ENCODE data around the gene NTM.
A peak's percentile ranks its signal among the peaks of the same experiment; 100 is the strongest.
"Not testable (repeated sequence)": the region's sequence is repeated elsewhere in the genome, so short reads cannot be mapped to it uniquely, and the experiment has no call there.

NTM gene

DNA sequence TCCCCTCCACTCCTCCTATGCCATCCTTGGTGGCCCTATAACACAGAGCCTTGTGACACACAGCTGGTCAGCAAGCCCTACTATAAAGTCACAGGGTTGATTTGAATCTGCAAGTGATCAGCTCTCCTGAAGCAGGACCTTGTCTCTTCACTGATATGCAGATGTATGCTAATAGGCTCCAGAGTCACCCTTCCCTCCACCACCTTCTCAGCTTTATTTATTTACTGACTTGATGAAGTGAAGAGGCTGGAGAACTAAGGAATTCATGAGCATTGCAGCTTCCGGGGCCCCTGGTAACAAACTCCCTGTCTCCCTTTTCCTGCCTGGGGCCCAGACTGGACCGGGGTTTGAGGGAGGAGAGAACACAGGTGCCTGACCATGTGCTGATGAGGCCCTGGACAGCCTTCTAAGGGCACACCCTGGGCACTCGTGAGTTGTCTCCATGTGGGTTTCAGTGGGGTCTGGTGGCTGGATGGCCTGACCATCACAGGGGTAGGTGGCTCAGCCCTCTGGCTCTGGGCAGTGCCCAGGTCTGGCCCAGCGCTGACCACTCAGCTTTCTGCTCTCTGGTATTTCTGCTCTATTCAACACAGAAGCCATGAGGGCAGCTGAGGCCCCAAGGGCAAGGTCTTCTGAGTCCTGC is 307.5 kb downstream of the NTM start:
- no peak for DNase-seq

DNA sequence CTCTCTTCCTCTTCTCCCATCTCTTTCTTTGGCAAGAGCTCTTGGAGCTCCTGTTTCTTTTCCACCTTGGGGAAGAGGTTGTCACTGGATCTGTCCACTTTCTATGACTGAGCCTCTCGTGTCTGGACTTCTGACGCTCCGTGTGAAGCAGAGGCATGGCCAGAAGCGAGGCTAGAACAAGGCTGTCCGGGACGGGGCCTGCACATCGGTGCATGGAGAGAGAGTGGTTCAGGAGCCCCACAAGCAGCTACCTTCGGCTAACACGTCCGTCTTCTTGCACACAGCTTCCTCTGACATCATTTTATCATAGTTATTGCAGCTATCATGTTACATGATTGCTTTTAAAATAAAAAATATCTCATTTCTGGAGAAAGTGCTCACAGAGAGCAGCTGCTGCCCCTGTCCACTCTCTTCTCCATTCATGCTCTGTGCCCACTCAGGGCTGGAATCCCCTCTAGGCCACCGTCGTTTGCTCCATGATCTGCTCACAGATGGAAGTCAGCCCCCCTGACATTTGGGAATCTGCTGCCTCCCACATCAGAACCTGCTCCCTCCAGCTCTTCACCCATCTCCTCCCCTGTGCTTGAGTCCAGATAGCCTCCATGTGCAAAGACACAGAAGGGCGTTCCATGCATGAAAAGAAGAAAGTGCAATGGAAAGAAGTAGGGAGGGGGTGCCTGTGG is 308.4 kb downstream of the NTM start:
- DNase-seq: no peak

DNA sequence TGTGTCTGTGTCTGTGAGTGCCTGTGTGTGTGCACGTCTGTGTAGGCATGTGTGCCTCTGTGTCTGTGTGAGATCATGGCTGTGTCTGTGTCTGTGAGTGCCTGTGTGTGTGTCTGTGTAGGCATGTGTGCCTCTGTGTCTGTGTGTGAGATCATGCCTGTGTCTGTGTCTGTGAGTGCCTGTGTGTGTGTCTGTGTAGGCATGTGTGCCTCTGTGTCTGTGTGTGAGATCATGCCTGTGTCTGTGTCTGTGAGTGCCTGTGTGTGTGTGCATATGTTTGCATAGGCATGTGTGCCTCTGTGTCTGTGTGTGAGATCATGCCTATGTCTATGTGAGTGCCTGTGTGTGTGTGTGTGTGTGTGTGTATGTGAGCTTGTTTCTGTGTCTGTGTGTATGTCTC is 310.0 kb downstream of the NTM start:
- DNase-seq: not testable (repeated sequence)

DNA sequence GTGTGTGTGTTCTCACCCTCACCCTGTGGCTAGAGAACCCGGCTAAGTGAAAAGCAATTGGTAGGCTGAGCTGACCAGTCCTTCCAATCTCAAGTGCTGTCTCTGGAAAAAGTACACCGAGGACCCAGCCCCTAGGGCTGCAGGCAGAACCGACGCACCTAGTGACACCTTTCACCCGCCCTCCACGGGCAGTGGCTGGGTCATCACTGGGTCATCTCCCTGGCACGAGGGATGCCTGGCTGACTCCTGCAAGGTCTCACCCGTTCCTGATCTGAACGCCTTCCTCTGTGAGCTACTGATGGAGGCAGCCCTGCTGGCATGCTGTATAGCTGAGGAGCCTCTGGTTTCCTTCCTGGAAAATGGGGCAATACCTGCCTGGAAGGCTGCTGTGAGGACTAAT is 311.5 kb downstream of the NTM start:
- no peak for DNase-seq

DNA sequence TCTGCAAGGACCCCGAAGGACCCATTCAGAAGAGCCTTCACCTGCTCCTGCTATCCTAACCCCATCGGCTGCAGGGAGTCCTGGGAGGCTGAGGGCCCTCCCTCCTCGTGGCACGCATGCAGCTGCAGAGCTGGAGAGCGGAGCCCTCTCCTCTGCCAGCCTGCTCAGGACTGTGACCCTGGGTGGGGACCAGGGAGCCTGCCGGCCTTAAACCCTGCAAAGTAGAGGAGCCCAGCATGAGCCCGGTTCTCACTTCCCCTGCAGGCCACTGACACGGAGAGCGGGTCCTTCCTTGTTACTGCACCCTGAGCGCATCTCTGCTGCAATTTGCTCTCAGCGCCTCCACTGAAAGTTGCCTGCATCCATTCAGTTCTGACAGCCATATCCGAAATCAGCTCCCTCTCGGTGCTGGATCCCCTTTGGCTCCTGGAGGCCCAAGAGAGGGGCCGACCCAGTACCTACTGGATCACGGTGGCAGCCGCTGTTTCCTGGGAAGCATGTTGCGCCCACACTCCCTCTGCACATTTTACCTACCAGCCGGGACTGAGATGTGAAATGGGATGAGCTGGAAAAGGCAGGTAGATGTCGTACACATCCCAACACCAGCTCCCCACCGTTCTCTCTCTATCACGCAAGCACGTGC is 312.1 kb downstream of the NTM start:
- DNase-seq: no peak

DNA sequence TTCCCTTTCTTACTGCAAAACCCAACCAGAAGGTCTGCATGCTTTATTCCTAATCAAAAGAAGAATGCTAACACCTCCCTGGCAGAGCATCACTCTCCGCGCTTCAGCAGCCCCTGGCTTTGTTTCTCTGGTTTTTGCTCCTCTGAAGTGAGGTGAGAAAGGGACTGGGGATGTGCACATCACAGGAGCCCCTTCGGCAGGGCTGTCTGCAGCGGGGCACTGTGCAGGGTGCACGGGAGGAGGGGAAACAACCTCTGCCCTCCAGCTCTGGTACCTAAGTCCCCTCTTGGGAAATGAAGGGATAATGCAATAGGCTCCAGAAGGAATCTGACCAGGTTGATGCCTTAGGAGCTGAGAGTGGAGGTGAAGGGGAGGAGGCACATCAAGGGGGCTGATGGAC is 312.7 kb downstream of the NTM start:
- DNase-seq: no peak

DNA sequence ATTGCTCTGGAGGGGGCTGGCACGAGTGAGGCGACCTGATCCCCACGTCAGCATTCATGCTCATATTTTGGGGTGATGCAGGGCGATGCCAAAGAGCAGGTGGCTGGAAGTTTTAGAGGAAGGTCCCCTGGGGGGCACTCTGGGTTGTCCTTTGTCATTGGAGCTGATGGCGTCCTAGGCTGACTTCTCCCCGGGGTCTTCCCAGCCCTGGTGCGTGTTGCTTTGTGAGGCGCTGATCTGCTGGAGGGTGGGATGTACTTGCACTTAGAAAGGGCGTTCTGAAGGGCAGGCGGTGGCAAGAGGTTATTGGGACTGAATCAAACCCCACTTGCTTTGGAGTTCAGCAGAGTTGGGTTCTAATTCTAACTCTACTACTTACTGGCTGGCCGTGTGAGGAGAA is 313.3 kb downstream of the NTM start:
- no peak for DNase-seq

DNA sequence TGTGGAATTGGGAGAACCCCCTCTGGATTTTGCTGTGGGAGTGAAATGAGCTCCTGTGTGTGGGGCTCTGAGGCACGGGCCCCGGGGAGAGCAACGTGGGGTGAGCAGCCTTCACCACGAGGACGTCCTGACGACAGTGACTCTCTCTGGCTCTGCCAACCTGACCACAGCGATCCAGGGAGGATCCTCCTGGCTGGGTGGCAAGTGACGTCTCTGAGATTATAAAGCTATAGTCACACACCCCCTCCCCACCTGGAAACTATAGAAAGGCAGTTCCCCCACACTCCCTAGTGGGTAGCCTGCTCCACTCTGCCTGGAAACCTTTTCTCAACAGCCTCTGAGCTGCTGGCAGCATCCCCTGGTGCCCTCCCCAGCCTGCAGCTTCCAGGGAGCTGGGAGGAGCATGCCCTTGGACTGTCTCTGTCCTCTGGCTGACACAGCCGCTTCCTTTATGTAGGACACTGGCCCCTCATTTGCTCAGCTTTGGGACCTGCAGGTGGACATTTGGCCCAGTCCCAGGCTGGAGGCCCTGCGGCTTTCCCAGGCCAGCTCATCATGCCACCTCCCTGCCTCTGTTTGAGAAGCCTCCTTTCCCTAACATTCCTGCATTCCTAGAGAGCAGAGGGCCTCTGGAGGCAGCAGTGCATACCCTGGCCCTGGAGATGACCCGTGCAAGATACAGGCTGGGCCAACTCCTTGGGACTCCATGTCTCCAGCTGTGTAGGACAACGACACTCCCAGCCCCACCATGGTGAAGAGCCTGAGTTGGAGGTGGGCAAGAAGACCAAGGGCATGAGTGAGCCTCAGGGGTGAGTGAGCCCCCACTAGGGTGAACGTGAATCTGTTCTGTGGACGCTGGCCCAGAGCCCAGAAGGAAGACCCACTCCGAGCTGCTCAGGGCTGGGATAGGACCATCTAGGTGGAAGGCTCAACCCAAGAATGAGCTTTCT is 314.0 kb downstream of the NTM start:
- no peak for DNase-seq

DNA sequence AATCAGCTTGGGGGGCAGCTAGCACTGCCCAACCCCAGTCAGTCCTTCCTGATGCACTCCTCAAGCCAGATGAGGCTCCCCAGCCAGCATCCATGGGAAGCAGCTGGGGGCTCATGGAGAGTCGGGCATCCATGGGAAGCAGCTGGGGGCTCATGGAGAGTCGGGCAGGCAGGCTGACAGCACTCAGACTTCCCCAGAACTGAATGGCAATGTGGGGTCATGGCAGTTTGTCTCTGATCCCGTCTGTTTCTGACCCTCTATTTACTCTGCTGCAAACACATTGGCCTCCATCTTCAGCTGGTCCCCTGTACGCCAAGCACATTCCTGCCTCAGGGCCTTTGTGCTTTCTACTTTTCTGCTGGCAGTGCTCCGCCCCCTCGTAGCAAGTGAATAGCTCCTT is 314.8 kb downstream of the NTM start:
- DNase-seq: no peak

DNA sequence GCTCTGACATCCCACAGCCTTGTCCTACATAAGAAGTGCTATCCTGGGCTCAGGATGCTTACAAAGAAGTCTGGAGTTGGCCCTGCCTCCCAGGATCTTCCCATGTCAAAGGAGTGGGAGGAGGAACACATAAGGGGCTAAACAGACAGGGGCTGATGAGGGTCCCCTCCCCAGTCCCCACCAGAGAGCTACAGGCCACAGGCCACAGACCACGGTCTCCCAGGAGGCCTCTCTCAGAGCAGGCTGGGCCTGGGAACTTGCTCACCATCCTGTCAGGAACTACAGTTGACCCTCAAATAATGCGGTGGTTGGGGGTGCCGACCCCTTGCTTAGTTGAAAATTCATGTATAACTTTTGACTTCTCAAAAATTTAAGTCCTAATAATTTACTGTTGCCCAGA is 315.5 kb downstream of the NTM start:
- no peak for DNase-seq

DNA sequence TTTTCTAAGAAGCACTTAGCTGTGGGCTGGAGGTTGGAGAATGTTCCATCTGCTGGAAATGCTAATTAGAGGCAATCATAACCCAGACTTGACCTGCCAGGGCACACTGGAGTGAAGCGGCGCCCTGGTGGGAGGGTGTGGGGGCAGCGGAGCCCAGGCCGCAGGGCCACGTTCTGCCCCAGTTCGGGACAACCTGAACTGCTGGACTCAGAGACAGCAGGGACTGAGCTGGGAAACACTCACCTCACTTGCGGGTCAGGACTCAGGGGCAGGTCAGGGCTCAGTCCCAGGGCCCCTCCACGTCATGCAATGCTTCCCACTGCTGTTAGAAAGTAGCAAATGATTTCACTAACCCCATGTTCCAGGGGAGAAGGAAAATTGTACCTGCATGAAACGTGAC is 316.4 kb downstream of the NTM start:
- DNase-seq: no peak

DNA sequence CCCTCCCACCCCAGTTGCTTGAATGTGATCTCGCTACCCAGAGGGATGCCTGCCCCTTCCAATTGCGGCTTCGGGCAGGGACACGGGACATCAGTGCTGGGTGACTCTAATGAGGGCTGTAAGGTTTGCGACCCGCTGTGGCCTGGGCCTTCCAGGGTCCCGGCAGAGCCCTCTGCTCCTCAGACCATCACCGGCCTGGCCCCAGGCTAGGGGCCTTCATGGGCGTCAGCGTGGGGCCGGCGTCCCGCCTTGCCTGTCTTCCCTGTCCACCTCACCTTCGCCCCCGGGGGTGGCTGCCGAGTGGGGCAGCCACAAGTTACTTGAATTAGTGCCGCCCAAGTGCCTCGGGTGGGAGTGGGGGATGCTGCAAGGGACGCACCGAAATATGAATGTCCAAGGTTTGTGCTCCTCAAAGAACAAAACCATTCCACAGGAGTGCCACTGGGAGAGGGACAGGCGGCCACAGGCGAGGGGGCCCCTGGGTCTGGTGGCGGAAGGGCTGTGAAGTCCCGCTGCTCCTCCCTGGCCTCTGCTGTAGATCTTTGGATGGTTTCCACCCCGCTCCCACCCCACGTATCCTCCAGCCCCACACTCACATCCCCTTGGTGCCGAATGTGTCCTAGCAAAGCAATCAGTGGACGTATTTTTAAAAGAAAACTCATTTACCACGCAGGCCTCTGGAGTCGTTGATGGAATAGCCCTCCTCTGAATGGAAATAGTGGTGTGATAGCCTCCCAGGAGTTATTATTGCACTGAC is 317.1 kb downstream of the NTM start:
- DNase-seq: no peak

DNA sequence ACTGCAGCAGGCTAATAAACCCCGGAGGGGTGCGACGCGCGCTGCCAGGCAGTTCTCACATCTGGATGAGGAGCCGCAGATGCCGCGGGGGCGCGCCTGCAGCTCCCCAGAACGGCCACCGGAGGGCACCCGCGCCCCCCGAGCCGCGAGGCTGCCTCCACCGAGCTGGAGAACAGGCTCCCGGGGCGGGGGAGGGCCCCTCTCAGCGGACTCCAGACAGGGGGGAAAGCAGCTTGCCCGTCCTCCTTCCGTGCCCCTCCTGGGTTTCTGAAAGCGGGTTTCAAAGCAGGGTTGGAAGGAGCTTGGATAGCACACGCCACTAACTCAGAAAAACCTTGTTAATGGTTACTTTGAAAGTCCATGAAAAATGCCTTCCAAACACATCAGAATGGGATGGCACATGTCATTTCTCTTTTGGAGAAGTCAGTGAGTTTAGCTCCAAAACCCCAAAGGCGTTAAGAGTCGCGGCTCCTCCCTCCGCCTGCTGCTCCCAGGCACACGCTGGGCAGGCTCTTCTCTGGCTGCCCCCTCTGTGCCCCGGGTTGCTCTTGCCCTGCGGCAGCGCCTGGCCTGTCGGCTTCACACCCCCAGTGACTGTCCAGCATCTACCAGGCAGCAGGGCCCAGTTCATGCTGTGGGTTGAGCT is 317.8 kb downstream of the NTM start:
- no peak for DNase-seq

DNA sequence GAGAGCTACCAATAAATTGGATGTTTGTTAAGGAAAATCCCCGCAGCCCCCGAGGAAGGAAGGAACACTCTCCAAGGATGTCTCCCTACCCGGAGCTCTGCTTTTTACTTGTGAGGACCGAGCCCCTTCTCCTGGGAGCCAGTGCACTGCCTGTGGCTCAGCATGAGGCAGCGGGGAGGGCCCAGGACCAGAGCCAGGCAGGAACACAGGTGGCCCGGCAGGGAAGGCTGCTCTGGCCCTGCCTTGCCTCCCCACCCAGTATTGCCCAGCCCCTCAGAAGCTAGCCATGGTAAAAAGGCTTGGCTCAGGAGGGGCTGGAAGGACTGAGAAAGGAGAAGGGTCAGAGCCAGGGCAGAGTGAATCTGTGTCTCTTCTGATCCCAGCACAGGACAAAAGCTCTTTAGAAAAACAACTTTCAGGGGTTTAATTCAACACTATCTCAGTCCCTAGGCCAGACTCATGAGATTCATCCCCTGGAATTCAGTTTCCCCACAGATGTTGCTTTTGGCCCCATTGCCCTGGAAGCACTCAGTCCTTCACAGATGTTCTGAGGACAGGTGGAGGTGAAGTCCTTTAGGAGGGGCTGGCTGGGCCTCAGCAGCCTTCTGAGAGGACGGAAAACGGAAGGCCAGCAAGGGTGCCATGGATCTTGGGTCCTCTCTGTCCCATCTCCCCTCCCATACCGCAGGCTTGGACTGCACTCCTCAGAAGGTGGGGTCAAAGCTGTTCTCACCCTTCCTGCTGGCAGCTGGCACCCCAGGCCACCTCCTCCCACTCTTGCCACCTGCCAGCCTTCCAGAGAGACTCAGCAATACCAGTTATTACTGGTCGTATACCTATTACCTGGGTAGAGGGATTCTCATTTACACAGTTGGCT is 318.9 kb downstream of the NTM start:
- DNase-seq: no peak

DNA sequence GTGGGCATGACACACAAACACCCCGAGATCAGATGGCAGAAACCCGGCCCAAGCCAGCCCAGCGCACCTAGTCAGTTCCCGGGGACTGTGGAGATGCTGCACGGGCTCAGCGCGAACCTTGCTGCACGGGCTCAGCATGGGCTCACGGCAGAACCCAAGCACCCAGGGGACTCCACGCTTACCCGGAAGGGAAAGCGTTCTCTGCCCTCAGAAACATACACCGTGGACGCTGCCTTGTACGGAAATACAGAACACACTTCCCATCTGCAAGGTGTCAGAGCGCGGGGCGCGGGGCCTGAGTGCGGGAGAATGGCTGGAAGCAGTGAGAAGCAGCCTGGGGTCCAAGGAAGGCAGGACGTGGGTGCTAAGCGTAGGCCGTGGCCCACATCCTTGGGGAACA is 319.9 kb downstream of the NTM start:
- no peak for DNase-seq

DNA sequence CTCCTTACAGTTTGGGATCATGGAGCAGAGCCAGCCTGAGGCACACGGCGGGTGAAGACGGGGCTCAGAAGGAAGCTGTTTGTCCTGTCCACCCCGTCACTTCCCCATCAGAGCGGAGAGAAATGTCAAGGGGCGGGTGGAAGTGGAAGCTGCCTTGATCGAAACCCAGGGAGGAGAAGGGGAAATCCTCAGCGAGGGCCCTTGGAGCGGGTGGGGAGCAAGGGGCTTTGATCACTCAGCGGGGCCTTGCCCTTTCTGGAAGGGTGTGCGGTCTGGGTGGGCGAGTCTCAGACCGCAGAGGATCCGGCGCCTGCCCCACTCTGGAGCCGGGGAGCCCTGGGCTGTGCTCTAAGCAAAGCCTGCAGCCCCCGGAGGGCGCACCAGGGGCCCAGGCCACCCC is 320.4 kb downstream of the NTM start:
- DNase-seq: no peak

DNA sequence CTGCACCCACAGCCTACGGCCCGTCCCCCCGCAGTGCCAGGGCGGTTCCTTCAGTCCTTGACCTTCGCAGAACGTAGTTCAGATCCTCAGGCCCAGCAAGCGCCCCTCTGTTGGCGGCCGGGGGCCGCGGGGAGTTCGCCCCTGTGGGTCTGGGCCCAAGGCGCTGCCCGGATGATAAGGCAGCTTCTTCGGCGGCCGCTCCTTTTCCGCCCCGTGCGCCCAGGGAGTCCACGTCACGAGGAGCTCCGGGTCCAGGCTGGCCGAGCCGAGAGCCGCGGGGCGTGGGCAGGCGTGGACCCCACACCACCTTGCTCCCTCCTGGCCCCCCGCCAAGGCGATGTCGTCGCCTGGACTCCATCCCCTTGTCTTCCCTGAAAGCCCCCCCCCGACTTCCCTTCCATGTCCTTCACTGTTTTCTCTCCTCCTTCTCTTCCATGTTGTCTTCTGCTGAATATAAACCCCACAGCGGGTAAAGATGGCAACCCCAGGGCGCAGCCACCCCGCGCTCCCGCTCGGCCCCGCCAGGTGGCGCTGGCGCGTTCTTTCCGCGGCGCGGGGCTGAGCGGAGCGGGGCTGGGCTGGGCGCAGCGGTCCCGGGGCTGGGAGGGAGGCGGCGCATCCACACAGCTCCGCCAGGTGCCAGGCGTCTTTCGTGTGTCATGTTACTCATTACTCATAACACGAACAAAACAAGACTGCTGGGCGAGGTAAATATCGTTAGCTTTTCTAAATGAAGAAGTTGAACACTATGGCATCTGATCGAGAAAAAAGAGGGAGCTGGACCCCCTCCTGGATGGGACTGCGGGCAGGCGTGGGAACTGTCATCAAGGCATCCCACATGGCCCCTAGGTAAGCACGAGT is 321.0 kb downstream of the NTM start:
- peak; percentile 5 for DNase-seq

DNA sequence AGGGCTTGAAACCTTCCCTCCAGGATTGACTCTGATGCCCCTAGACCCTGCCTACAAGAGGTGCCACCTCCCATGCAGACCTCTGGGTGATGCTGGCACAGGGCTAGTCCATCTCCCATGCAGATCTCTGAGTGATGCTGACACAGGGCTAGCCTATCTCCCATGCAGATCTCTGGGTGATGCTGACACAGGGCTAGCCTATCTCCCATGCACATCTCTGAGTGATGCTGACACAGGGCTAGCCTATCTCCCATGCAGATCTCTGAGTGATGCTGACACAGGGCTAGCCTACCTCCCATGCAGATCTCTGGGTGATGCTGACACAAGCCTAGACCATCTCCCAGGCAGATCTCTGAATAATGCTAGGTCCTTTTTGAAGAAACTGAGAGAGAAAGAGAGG is 321.7 kb downstream of the NTM start:
- DNase-seq: no peak

DNA sequence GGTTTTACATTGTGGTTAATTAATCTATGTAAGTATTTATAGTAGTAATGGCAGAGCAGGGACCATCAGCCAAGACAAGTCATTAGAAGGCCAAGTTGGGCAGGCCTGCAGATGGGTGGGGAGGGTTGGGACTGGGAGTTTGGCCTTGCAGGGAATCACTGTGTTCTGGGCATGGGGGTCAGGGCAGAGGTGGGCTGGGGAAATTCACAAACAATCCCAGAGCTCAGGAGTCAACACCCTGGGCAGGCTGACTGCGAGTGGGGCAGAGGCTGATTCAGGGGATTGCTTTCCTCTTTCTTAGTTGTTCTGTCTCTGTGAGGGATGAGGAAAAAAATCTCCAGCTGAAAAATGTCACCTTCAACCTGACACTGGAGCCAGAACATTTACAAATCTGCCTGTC is 322.5 kb downstream of the NTM start:
- no peak for DNase-seq

DNA sequence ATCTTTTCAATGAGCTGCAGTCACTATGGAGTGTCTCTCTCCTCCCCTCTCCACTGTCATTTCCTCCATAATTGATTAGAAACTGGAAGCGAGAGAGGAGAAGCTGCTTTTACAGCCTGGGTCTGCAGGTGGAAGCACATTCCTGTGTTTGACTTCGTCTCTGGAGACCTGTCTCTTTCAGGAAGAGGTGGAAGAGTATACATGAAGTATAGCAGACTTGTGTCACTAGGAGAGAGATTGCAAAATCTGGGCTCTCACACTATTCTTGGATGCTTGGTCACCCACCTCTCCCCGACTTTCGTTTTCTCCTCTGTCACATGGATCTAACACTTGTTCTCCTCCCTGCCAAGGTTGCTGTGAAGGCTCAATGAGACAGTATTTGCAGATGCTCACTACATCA is 323.3 kb downstream of the NTM start:
- DNase-seq: no peak

Data from activated naive CD4-positive, alpha-beta T cell treated with Interleukin-2 at 50 U/mL for 16 hours (primary cell).